GM23338 (cell line): Measurements from ENCODE around the gene ACYP2.
"Not testable (repeated sequence)": the region's sequence is repeated elsewhere in the genome, so short reads cannot be mapped to it uniquely, and the experiment has no call there.

Experiments used
- CREB1 ChIP-seq: fragments of 250-450 bp; sonication (Bioruptor Pico); IDR thresholded peaks from 2 replicates; pipeline ENCODE4 v1.5.0; 2020; ENCODE audit warnings: low read depth, mild to moderate bottlenecking, moderate library complexity
- CTCF ChIP-seq, 2 experiments: fragments of 200-600 bp in 1 of 2; sonication (generic) in 1 of 2; conservative IDR thresholded peaks; 2 replicates each; pipeline versions ENCODE4 v1.5.1 to v1.6.1; 2016 to 2017; ENCODE audit warnings: antibody characterized with exemption in 2 of 2, low read depth in 2 of 2, mild to moderate bottlenecking in 2 of 2, moderate library complexity in 1 of 2
- EZH2 ChIP-seq: fragments of 200-600 bp; sonication (generic); IDR thresholded peaks from one replicate; pipeline ENCODE4 v1.8.0; 2017; ENCODE audit warnings: antibody characterized with exemption, mild to moderate bottlenecking, low read depth; ENCODE audit not compliant: unreplicated experiment
- EZH2phosphoT487 ChIP-seq: fragments of 200-600 bp; sonication (generic); IDR thresholded peaks from one replicate; pipeline ENCODE4 v1.8.1; 2018; ENCODE audit warnings: antibody characterized with exemption; ENCODE audit not compliant: unreplicated experiment
- NANOG ChIP-seq: IDR thresholded peaks from 2 replicates; pipeline ENCODE4 v1.6.1; 2016; ENCODE audit warnings: antibody characterized with exemption, borderline replicate concordance
- POLR2AphosphoS5 ChIP-seq: IDR thresholded peaks from 2 replicates; pipeline ENCODE4 v1.6.1; 2016; ENCODE audit warnings: antibody characterized with exemption, low read depth
- REST ChIP-seq: IDR thresholded peaks from one replicate; pipeline ENCODE4 v1.6.1; 2018; ENCODE audit warnings: antibody characterized with exemption; ENCODE audit not compliant: unreplicated experiment
- STAT1 ChIP-seq: IDR thresholded peaks from one replicate; pipeline ENCODE4 v1.6.1; 2016; ENCODE audit warnings: antibody characterized with exemption; ENCODE audit not compliant: unreplicated experiment

GRCh38 chr2:54116598-54116997, 1.2 kb downstream of the ACYP2 start:
- TF ChIP-seq CTCF (conservative IDR thresholded peaks at IDR 0.05; ENCODE audit: low read depth in 2 of 2); POLR2AphosphoS5; EZH2; NANOG; STAT1; EZH2phosphoT487; REST; CREB1: not testable (repeated sequence)
